Common myeloid progenitor, CD34-positive (primary cell): ENCODE results near the gene TFDP1.

Source experiments
- CTCF ChIA-PET: fragments of 350-600 bp; sonication (Branson Sonifier 250); formaldehyde crosslinking; loops from one replicate; lab custom pipeline; 2021; ENCODE audit warnings: antibody characterized with exemption; lab: Charles Lee
- POLR2A ChIA-PET: fragments of 350-600 bp; sonication (Branson Sonifier 250); formaldehyde crosslinking; loops from one replicate; lab custom pipeline; 2021; ENCODE audit warnings: antibody characterized with exemption; lab: Charles Lee
- DNase-seq, 3 donors: peaks; one replicate each; pipeline versions ENCODE4 v3.0.0 to v3.0.0-alpha.2; 2013
- H3K27ac ChIP-seq, 2 experiments: 1 replicate in 1 of 2; 2 replicates in 1 of 2; pipeline ENCODE4 v1.7.0; 2013; ENCODE audit warnings: inconsistent platforms in 2 of 2, low read length in 2 of 2, mild to moderate bottlenecking in 2 of 2, low read depth in 1 of 2, moderate library complexity in 1 of 2; ENCODE audit not compliant: severe bottlenecking in 2 of 2, insufficient read depth in 1 of 2, poor library complexity in 1 of 2
- H3K27me3 ChIP-seq, 5 experiments: replicated peaks in 2 of 5; 1 replicate in 3 of 5; 2 replicates in 2 of 5; pipeline versions ENCODE4 v1.6.1 to v1.7.0; 2013; ENCODE audit warnings: low read length in 4 of 5, mild to moderate bottlenecking in 2 of 5, moderate library complexity in 2 of 5, inconsistent platforms in 1 of 5; ENCODE audit not compliant: insufficient read depth in 5 of 5, control insufficient read depth in 4 of 5
- H3K36me3 ChIP-seq, 4 experiments: 1 replicate in 2 of 4; 2 replicates in 2 of 4; pipeline versions ENCODE4 v1.6.1 to v1.7.0; 2013; ENCODE audit warnings: low read length in 3 of 4, control low read depth in 1 of 4, mild to moderate bottlenecking in 1 of 4; ENCODE audit not compliant: control insufficient read depth in 4 of 4, insufficient read depth in 4 of 4
- H3K4me1 ChIP-seq, 4 experiments: 1 replicate in 3 of 4; 2 replicates in 1 of 4; pipeline versions ENCODE4 v1.6.1 to v1.7.1; 2013; ENCODE audit warnings: low read length in 3 of 4, mild to moderate bottlenecking in 3 of 4, control low read depth in 1 of 4, inconsistent platforms in 1 of 4, moderate library complexity in 1 of 4; ENCODE audit not compliant: control insufficient read depth in 4 of 4, insufficient read depth in 4 of 4; ENCODE audit errors: control extremely low read depth in 1 of 4
- H3K4me3 ChIP-seq, 7 experiments: 1 replicate in 4 of 7; 2 replicates in 3 of 7; pipeline versions ENCODE4 v1.5.1 to v1.7.0; 2013; ENCODE audit warnings: mild to moderate bottlenecking in 7 of 7, low read length in 6 of 7, moderate library complexity in 6 of 7, inconsistent platforms in 2 of 7, low read depth in 2 of 7, control low read depth in 1 of 7; ENCODE audit not compliant: insufficient read depth in 4 of 7, control insufficient read depth in 1 of 7; ENCODE audit errors: extremely low read depth in 1 of 7
- H3K9me3 ChIP-seq, 5 experiments: 1 replicate in 4 of 5; 2 replicates in 1 of 5; pipeline versions ENCODE4 v1.6.1 to v1.7.1; 2013; ENCODE audit warnings: low read length in 4 of 5, mild to moderate bottlenecking in 2 of 5, inconsistent platforms in 1 of 5, low read depth in 1 of 5, moderate library complexity in 1 of 5; ENCODE audit not compliant: control insufficient read depth in 4 of 5, insufficient read depth in 2 of 5; ENCODE audit errors: control extremely low read depth in 1 of 5
- WGBS: methylation state at CpG from one replicate; pipeline ENCODE4 v1.1.5; 2013; ENCODE audit not compliant: insufficient coverage; 5-methylcytosine and 5-hydroxymethylcytosine counted together

The TFDP1 gene

DNA sequence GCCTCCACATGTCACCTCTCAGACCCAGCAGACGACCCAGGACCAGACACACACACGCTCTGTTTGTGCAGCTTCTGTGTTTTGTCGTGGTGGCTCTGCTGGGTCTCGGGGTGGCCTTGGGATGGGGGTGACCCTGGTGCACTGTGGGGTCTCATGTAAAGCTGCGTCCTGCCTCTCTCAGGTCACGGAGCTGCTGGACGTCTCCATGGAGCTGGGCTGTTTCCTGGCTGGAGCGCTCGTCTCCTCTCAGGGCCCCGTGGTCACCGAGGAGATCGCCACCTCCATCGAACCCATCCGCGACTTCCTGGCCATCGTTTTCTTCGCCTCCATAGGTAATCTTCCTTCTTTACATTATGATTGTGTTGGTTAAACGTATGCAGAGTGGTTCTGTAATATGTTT is 45.4 kb upstream of the TFDP1 start:
- H3K9me3 ChIP-seq = peaks cover 0 to 16% (median 13%) of the 10 kb centered on the region in 5 experiments
- no peak overlapping the region for H3K4me3 ChIP-seq
- DNase-seq = no peak
- ChIA-PET POLR2A (no interaction called here), CTCF (interaction anchor here (0.6 kb wide), 1 partner anchor 88 kb away, joined by 4 read pairs; no protein-coding TSS in a partner anchor)
- H3K27me3 ChIP-seq = no peaks in the 10 kb centered on the region
- WGBS = 98% methylated on average over 8 of the region's 18 CpGs
- H3K27ac ChIP-seq = no peak overlapping the region
- H3K4me1 ChIP-seq = no peaks in the 10 kb centered on the region
- H3K36me3 ChIP-seq = peaks cover 15 to 35% (median 26%) of the 10 kb centered on the region in 4 experiments

DNA sequence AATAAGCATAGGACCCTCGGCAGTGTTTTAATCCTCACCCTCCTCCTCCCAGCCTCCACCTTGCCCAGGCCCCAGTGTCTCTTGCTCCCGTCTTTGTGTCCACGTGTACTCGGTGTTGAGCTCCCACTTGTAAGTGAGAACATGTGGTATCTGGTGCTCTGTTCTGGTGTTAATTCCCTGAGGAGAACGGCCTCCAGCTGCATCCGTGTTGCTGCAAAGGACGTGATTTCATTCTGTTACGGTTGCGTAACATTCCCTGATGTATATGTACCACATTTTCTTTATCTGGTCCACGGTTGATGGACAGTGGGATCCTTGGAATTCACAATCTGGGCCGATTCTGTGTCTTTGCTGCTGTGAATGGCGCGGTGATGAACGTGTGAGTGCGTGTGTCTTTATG is 44.7 kb upstream of the TFDP1 start:
- WGBS = 93% methylated on average over 11 of the region's 15 CpGs
- POLR2A ChIA-PET = no interaction called here
- Histone ChIP-seq H3K27me3 (no peaks in the 10 kb centered on the region), H3K4me3 (no peak overlapping the region), H3K9me3 (peaks cover 0 to 16% (median 13%) of the 10 kb centered on the region in 5 experiments), H3K4me1 (no peaks in the 10 kb centered on the region), H3K36me3 (peaks cover 15 to 32% (median 28%) of the 10 kb centered on the region in 4 experiments), H3K27ac (no peak overlapping the region)
- DNase-seq = no peak
- CTCF ChIA-PET = no interaction called here

DNA sequence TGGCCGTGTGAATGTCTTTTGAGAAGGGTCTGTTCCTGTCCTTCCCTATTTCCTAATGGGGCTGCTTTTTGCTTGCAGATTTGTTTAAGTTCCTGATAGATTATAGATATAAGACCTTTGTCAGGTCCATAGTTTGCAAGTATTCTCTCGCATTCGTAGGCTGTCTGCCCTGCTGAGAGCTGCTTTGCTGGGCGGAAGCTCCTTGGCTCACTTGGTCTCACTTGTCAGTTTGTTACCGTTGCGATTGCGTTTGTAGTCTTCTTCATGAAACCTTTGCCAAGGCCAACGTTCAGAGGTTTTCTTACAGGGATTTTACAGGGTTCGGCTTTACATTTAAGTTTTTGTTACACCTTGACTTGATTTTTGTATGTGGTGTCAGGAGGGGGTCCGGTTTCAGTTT is 44.0 kb upstream of the TFDP1 start:
- CTCF ChIA-PET = interaction anchor here (0.7 kb wide), 1 partner anchor 20 kb away, joined by 3 read pairs; no protein-coding TSS in a partner anchor
- no peaks in the 10 kb centered on the region for H3K27me3 ChIP-seq

DNA sequence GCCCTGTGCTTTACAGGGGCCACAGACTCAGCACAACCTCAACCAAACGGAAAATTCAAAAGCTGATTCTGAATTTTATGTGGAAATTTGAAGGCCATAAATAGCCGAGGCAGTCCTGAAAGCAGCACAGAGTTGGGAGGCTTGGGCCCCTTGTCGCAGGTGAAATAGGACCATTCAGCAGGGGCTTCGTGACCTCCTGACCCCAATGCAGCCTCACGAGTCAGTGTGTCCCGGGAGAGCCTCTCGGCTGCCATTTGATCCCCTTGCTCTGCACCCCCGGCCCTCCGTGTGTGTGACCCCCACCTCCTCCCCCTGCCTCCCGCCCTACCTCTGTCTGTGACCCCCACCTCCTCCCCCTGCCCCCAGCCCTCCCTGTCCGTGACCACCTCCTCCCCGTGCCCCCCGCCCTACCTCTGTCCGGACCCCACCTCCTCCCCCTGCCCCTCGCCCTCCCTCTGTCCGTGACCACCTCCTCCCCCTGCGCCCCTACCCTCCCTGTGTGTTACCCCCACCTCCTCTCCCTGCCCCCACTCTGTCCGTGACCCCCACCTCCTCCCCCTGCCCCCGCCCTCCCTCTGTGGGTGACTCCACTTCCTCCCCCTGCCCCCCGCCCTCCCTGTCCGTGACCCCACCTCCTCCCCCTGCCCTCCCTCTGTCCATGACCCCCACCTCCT is 41.7 kb upstream of the TFDP1 start:
- WGBS = 95% methylated on average over 3 of the region's 21 CpGs
- DNase-seq = no peak

More for the DNA sequence above, 44.0 kb upstream of the TFDP1 start:
- POLR2A ChIA-PET = no interaction called here
- no peak overlapping the region for H3K27ac ChIP-seq
- H3K4me3 ChIP-seq = no peak overlapping the region
- 98% methylated on average over 9 of the region's 10 CpGs for WGBS
- no peak for DNase-seq
- peaks cover 0 to 16% (median 13%) of the 10 kb centered on the region in 5 experiments for H3K9me3 ChIP-seq
- peaks cover 15 to 36% (median 28%) of the 10 kb centered on the region in 4 experiments for H3K36me3 ChIP-seq
- H3K4me1 ChIP-seq = no peaks in the 10 kb centered on the region

DNA sequence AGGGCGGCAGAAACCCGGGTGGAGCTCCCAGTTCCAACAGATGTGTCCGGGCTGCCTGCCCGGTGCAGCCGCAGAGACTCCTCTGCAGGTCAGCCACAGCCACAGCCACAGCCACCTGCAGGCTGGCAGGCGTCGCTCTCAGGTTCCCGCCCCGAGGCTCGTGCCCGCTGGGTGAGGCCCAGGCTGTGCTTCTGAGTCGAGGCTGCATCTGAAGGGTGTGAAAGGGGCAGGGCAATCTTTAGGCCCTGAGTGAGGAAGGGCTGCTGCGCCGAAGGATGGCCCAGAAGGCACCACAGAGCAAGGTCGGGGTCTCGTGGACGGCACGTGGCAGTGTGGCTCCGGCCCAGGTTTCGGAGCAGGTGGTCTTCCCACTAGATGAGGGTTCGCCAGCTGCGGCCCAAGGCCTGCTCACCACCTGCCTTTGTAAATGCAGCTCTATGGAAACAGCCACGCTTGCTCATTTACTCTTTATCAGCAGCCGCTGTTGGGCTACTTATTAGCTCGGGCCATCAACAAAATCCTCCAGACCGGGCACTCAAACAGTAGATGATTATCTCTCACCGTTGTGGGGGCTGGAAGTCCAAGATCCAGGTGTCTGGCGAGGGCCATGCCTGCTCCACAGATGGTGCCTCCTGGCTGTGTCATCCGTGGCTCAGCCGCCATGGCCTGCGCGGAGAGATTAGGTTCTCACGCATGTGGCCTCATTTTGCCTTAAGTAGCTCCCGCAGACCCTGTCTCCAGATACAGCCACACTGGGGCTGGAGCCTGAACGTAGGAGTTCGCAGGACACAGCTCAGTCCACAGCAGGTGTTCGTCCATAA is 40.3 kb upstream of the TFDP1 start:
- Histone ChIP-seq H3K36me3 (peaks cover 14 to 48% (median 25%) of the 10 kb centered on the region in 4 experiments), H3K4me1 (no peaks in the 10 kb centered on the region), H3K9me3 (peaks cover 0 to 16% (median 13%) of the 10 kb centered on the region in 5 experiments), H3K4me3 (no peak overlapping the region), H3K27ac (no peak overlapping the region), H3K27me3 (no peaks in the 10 kb centered on the region)
- ChIA-PET CTCF (interaction anchor here (1.2 kb wide), 1 partner anchor 19 kb away, joined by 3 read pairs; no protein-coding TSS in a partner anchor), POLR2A (no interaction called here)
- 98% methylated on average over 33 of the region's 37 CpGs for WGBS
- no peak for DNase-seq

More for the DNA sequence above, 41.7 kb upstream of the TFDP1 start:
- no peak overlapping the region for H3K27ac ChIP-seq
- peaks cover 12 to 41% (median 25%) of the 10 kb centered on the region in 4 experiments for H3K36me3 ChIP-seq
- no peaks in the 10 kb centered on the region for H3K27me3 ChIP-seq
- ChIA-PET POLR2A (no interaction called here), CTCF (no interaction called here)
- H3K4me3 ChIP-seq = no peak overlapping the region
- peaks cover 0 to 16% (median 13%) of the 10 kb centered on the region in 5 experiments for H3K9me3 ChIP-seq
- H3K4me1 ChIP-seq = no peaks in the 10 kb centered on the region

DNA sequence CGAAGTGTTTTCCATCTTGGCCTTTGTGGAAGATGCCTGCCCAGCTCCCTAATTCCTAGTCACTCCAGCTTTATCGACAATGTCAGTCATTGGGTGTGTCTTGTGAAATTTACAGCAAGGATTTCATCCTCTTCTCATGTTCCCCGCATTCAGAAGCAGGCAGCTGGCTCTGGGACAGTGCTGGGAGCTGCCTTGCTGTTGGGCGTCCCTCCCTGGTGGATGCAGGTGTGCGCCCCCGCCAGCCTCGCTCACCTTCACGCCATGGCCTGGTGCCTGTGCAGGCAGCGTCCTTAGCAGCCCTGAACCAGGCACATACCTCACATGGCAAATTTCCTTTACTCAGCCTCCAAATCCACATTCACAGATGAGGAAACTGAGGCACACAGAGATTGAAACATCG is 39.7 kb upstream of the TFDP1 start:
- Histone ChIP-seq H3K36me3 (peaks cover 12 to 50% (median 25%) of the 10 kb centered on the region in 4 experiments), H3K4me1 (no peaks in the 10 kb centered on the region), H3K27ac (no peak overlapping the region), H3K9me3 (peaks cover 0 to 15% (median 13%) of the 10 kb centered on the region in 5 experiments), H3K4me3 (no peak overlapping the region), H3K27me3 (no peaks in the 10 kb centered on the region)
- over 99% methylated on average over 10 of the region's 10 CpGs for WGBS
- no peak for DNase-seq
- POLR2A ChIA-PET = no interaction called here
- CTCF ChIA-PET = interaction anchor here (1.2 kb wide), 1 partner anchor 19 kb away, joined by 3 read pairs; no protein-coding TSS in a partner anchor
